IPS-18c (cell line): ENCODE measurements around the gene MCF2L.
"Not testable (repeated sequence)": the region's sequence is repeated elsewhere in the genome, so short reads cannot be mapped to it uniquely, and the experiment has no call there.

Source experiments
- H3K4me3 ChIP-seq: 2 replicates; pipeline ENCODE4 v1.7.0; 2013; ENCODE audit warnings: low read depth, mild to moderate bottlenecking, low read length, moderate library complexity; ENCODE audit not compliant: insufficient read depth
- H3K9me3 ChIP-seq: one replicate; pipeline ENCODE4 v1.6.1; 2013; ENCODE audit warnings: mild to moderate bottlenecking, low read length, moderate library complexity; ENCODE audit not compliant: control insufficient read depth, insufficient read depth

MCF2L gene

GRCh38 chr13:113028336-113029060 lies 59.5 kb downstream of the MCF2L start:
- no peaks in the 10 kb centered on the region for H3K9me3 ChIP-seq
- no peak overlapping the region for H3K4me3 ChIP-seq

- Histone ChIP-seq H3K9me3 (no peaks in the 10 kb centered on the region), H3K4me3 (no peak overlapping the region)
Measured at GRCh38 chr13:113029061-113029445, 60.0 kb downstream of the MCF2L start.

GRCh38 chr13:113029487-113030258 lies 60.7 kb downstream of the MCF2L start:
- H3K9me3 ChIP-seq = no peaks in the 10 kb centered on the region

DNA sequence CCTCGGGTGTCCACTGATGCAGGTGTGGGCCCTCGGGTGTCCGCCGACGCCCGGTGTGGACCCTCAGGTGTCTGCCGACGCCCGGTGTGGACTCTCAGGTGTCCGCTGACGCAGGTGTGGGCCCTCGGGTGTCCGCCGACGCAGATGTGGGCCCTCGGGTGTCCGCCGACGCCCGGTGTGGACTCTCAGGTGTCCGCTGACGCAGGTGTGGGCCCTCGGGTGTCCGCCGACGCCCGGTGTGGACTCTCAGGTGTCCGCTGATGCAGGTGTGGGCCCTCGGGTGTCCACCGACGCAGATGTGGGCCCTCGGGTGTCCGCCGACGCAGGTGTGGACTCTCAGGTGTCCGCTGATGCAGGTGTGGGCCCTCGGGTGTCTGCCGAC lies 61.2 kb downstream of the MCF2L start:
- H3K9me3 ChIP-seq, H3K4me3 ChIP-seq: not testable (repeated sequence)

More at GRCh38 chr13:113029487-113030258, 60.7 kb downstream of the MCF2L start:
- H3K4me3 ChIP-seq = no peak overlapping the region; the same call in 1 of the 2 replicates

DNA sequence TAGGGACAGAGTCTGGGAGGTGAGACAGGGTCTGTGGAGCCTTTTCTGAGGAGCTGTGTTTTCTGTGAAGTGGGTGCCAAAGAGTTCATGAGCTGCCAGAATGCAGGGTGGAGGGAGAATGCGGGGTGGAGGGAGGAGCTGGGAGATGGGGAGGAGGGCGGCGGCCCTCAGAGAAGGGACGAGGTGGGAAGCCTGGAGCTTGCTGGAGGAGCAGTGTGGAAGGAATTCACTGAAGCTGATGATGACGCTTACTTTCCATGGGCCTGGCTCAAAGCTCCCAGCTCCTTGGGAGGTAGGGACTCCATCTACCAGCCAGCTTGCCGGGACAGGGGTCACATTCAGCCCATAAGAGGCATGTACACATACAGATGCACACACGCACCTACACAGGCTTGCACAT lies 62.5 kb downstream of the MCF2L start:
- Histone ChIP-seq H3K4me3 (no peak overlapping the region), H3K9me3 (no peaks in the 10 kb centered on the region)

- Histone ChIP-seq H3K4me3 (no peak overlapping the region), H3K9me3 (no peaks in the 10 kb centered on the region)
Measured at GRCh38 chr13:113032291-113032690, 63.3 kb downstream of the MCF2L start.

DNA sequence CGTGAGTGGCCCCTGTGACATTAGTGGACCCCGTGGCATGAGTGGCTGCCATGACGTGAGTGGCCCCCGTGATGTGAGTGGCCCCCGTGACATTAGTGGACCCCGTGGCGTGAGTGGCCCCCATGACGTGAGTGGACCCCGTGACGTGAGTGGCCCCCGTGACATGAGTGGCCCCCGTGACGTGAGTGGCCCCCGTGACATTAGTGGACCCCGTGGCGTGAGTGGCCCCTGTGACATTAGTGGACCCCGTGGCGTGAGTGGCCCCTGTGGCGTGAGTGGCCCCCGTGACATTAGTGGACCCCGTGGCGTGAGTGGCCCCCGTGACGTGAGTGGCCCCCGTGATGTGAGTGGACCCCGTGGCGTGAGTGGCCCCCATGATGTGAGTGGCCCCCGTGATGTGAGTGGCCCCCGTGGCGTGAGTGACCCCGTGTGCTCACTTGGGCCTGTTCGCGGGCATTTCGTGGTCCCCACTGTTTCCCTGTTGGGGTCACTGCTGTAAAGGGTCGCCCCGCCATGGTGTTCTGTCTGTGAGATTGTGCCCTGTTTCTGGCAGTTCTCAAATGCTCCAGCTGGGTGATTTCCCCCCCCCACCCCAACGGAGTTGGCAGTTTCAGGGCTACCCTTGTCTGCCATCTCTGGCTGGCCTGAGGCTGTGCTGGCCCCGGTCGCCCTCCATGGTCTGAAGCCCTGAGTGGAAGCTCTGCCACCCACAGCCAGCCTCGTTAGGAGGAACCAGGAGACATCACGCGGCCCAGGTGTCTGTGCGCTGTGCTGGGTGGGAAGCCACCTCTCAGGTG lies 64.2 kb downstream of the MCF2L start:
- Histone ChIP-seq H3K9me3 (peaks cover 3% of the 10 kb centered on the region), H3K4me3 (no peak overlapping the region)

GRCh38 chr13:113034451-113035212 lies 65.6 kb downstream of the MCF2L start:
- H3K4me3 ChIP-seq = no peak overlapping the region
- H3K9me3 ChIP-seq = peaks cover 3% of the 10 kb centered on the region

DNA sequence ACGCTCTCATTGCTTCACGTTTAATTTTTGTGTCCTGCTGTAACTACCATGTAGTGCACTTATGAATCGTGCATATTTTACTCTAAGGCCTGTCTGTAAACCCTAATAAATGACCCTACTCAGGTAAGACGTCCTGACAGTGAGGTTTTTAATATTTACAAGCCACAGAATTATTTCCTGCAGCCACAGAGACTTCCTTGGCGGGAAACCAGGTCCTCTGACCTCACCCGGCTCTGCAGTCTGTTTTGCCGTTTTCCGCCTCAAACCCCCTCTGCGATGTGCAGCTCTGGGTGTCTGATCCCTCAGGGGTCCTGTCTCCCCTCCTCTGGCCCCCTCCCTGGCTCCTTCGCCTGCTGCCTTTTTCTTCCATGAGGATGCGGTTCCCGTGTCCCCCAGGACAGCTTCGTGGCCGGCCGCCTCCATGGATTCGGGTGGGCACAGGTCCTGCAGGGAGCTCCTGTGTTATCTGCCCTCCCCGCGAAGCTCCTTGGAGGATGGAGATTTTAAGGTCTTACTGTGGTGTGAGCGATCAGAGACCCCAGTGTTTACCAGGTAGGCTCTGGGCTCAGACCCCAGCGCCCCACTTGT lies 66.3 kb downstream of the MCF2L start:
- H3K9me3 ChIP-seq = peaks cover 3% of the 10 kb centered on the region
- H3K4me3 ChIP-seq = no peak overlapping the region

DNA sequence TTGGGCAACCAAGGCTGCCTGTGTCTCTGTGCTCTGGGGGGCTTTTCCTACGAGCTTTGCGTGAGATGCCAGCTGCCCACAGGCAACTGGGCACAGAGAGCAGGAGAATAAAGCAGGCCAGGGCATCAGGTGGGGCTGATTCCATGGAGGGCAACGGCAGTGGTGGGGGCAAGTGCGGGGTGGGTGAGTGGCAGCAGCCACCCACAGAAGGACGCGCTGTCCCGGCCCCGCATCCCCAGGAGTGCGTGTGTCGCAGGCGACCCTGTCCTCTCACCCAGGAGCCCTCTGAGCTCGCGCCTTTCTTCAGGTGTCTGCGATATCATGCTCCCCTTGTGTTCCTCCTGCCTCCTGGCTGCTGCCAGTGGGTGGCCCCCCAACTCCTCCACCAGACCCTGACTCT lies 67.4 kb downstream of the MCF2L start:
- Histone ChIP-seq H3K9me3 (peaks cover 3% of the 10 kb centered on the region), H3K4me3 (no peak overlapping the region)

DNA sequence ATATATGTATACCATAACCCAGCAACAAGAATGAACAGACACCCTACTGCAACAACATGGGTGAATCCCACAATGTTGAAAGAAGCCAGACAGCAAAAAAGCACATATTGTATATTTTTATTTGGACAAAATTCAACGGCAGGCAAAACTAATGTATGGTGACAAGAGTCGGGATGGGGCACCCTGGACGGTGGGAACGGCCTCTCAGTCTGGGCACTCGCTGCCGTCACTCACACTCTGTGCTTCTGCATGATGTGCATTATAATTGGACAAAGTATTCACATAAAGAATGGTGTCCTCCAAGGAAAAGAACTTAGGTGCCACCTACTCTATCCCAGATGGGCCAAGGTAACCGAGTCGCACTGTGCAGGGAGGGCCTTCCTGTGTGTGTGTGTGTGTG lies 71.0 kb downstream of the MCF2L start:
- Histone ChIP-seq H3K4me3 (no peak overlapping the region), H3K9me3 (peaks cover 3% of the 10 kb centered on the region)

DNA sequence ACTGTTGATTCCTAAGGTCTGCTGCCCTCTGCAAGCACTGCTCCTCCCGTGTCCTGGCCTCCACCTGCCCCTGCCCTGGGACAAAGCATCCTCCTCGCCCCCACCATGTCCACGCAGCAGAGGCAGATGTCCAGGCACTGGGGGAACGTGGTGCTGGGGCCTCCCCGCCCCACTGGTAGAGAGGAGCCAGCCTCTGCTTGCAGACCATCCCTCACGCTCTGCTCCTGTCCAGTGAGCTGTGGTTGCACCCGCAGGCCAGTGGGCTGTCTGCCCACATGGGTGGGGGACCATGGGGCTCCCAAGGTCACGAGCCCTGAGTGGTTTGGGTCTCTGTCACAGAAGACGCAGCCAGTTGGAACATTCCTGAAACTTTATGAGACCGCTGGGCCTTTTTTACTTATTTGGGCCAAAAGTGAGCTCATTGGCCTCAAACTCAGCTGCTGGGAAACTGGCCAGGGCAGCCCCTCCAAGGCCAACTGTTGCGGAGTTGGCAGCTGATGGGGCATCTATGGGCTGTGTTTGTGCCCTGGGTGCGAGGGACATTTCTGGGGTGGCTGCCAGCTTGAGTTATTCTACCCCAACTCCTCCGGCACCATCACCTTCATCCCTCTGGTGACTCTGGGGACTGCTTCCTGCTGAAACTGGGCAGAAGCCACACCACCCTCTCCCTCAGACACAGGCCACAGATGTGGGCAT lies 71.7 kb downstream of the MCF2L start:
- H3K4me3 ChIP-seq = no peak overlapping the region

DNA sequence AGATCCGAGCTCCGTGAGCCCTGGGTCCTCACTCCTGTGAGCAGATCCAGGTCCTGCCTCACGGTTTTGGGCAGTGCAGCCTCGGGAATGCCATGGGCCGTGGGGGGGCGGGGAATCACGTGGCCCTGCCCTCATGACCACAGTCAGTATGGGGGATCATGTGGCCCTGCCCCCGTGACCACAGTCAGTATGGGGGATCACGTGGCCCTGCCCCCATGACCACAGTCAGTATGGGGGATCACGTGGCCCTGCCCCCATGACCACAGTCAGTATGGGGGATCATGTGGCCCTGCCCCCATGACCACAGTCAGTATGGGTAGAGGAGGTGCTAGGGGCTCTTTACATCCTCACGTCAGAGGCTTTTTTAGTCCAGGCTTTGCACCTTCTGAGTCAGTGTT lies 72.3 kb downstream of the MCF2L start:
- Histone ChIP-seq H3K9me3 (peaks cover 3% of the 10 kb centered on the region), H3K4me3 (no peak overlapping the region)

More for the DNA sequence above, 71.7 kb downstream of the MCF2L start:
- peaks cover 3% of the 10 kb centered on the region for H3K9me3 ChIP-seq

DNA sequence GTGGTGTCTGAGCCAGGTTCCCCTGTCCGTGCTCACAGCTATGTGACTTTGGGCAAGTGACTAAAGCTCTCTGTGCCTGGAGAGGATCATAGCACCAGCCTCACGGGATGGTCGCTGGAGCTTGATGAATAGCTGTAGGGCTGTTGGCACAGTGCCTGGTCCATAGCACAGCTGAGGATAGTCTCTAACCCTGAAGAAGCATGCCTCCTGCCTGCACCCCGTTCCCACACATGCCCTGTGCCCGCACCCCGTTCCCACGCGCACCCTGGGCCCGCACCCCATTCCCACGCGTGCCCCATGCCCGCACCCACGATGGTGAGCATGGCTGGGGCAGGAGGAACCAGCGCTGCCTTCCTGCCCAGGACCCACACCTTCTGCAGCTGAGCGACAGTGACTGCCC lies 72.9 kb downstream of the MCF2L start:
- no peak overlapping the region for H3K4me3 ChIP-seq
- H3K9me3 ChIP-seq = peaks cover 3% of the 10 kb centered on the region

DNA sequence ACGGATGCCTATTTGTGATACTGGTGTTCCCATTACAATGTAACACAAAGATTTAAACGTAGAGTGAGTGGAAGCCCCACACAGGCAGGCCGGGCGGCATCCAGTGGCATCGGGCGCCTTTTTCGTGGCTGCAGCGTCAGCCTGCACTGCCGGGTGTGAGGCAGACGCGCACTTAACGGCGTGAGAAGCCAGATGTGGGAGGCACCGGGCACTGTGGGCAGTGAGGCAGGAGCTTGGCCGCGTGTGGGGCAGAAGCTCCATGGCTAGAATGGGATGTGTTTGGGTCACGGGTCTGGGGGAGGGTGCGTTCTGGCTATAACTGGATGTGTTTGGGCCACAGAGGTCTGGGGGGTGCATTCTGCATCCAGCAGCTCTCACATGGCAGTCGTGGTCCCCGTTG lies 73.4 kb downstream of the MCF2L start:
- peaks cover 3% of the 10 kb centered on the region for H3K9me3 ChIP-seq
- H3K4me3 ChIP-seq = no peak overlapping the region

- Histone ChIP-seq H3K9me3 (no peaks in the 10 kb centered on the region), H3K4me3 (no peak overlapping the region)
Measured at GRCh38 chr13:113043001-113043630, 74.1 kb downstream of the MCF2L start.
